Natural killer cell (primary cell): Measurements from ENCODE around the gene DGKB. TPM values are rescaled to one million over a fixed set of nuclear protein-coding genes. Genes with fewer than 3 reads are reported as not detected.

Source experiments
- ATAC-seq, 3 donors: fragments of 150-1000 bp in 2 of 3; fragments of 200-7000 bp in 1 of 3; cut with Tn5 transposase; 1 replicate in 1 of 3; 2 replicates in 2 of 3; pipeline ENCODE4 v1.10.0; 2021; ENCODE audit warnings: mild to moderate bottlenecking in 2 of 3, moderate library complexity in 2 of 3
- DNase-seq, 2 donors: peaks; one replicate each; pipeline versions ENCODE4 v3.0.0 to v3.0.0-alpha.2; 2013 to 2021; ENCODE audit warnings: mixed read lengths in 1 of 2
- H3K27ac ChIP-seq: one replicate; pipeline ENCODE4 v1.5.1; 2013; ENCODE audit warnings: mild to moderate bottlenecking, low read length
- H3K27me3 ChIP-seq: one replicate; pipeline ENCODE4 v1.6.1; 2013; ENCODE audit warnings: low read length; ENCODE audit not compliant: control insufficient read depth, insufficient read depth
- H3K36me3 ChIP-seq: one replicate; pipeline ENCODE4 v1.6.1; 2013; ENCODE audit warnings: low read length; ENCODE audit not compliant: control insufficient read depth, insufficient read depth
- H3K4me1 ChIP-seq: one replicate; pipeline ENCODE4 v1.6.1; 2013; ENCODE audit warnings: low read length; ENCODE audit not compliant: control insufficient read depth, insufficient read depth
- H3K4me3 ChIP-seq: one replicate; pipeline ENCODE4 v1.5.1; 2013; ENCODE audit warnings: low read length
- H3K9me3 ChIP-seq: one replicate; pipeline ENCODE4 v1.6.1; 2013; ENCODE audit warnings: low read length; ENCODE audit not compliant: control insufficient read depth, insufficient read depth
- H3K27ac Mint-ChIP-seq, 2 donors: one replicate each; pipeline ENCODE4 v1.8.0; 2022; ENCODE audit warnings: mild to moderate bottlenecking in 2 of 2, mixed read lengths in 2 of 2, moderate library complexity in 1 of 2
- H3K27me3 Mint-ChIP-seq, 2 donors: one replicate each; pipeline ENCODE4 v1.8.0; 2022; ENCODE audit warnings: low read depth in 2 of 2, mixed read lengths in 2 of 2
- H3K36me3 Mint-ChIP-seq: one replicate; pipeline ENCODE4 v1.8.0; 2022; ENCODE audit warnings: mixed read lengths
- H3K4me1 Mint-ChIP-seq, 2 donors: one replicate each; pipeline ENCODE4 v1.8.0; 2022; ENCODE audit warnings: mixed read lengths in 2 of 2
- H3K4me3 Mint-ChIP-seq: one replicate; pipeline ENCODE4 v1.8.0; 2022; ENCODE audit warnings: mild to moderate bottlenecking, moderate library complexity, mixed read lengths
- H3K9me3 Mint-ChIP-seq, 2 donors: one replicate each; pipeline ENCODE4 v1.8.0; 2022; ENCODE audit warnings: mixed read lengths in 2 of 2
- CTCF ChIP-seq: fragments of 200-600 bp; IDR thresholded peaks from one replicate; pipeline ENCODE4 v1.8.0; 2022; ENCODE audit warnings: antibody characterized with exemption
- WGBS: methylation state at CpG from one replicate; pipeline ENCODE4 v1.1.7; 2013; ENCODE audit warnings: missing lambda C conversion rate; ENCODE audit not compliant: insufficient coverage; 5-methylcytosine and 5-hydroxymethylcytosine counted together
- intact Hi-C: fragments of 100-400 bp; cut with micrococcal nuclease; formaldehyde crosslinking; loops from one replicate; pipeline ENCODE4 v1.14.2; 2022
- total RNA-seq, 4 donors: library from RNA; stranded (reverse); fragments of 120-200 nt in 1 of 4; gene quantifications; one replicate each; pipeline versions ENCODE4 v1.2.3 to v1.2.4, GENCODE V29; 2013 to 2022

Gene DGKB
- total RNA-seq, 3 donors from 2014 or later (not counting 1 experiment from before 2014, with no cell fraction given): not detected

- TF ChIP-seq CTCF: no peak
- H3K27ac Mint-ChIP-seq: no peak overlapping the region
- H3K9me3 ChIP-seq: no peaks in the 10 kb centered on the region
- H3K4me3 Mint-ChIP-seq: no peak overlapping the region
- ATAC-seq (no peak), DNase-seq (no peak)
- H3K27ac ChIP-seq: no peak overlapping the region
- no peaks in the 10 kb centered on the region for H3K27me3 Mint-ChIP-seq
- no peak overlapping the region for H3K4me3 ChIP-seq
- intact Hi-C loops: no loop called here
- no peaks in the 10 kb centered on the region for H3K36me3 ChIP-seq
- no peaks in the 10 kb centered on the region for H3K4me1 Mint-ChIP-seq
- no peaks in the 10 kb centered on the region for H3K4me1 ChIP-seq
- peaks cover 21 to 23% of the 10 kb centered on the region in 2 donors for H3K9me3 Mint-ChIP-seq
- no peaks in the 10 kb centered on the region for H3K27me3 ChIP-seq
- peaks cover 22% of the 10 kb centered on the region for H3K36me3 Mint-ChIP-seq
These were observed 8.5 kb upstream of the DGKB start for GRCh38 chr7:14911077-14911476.

DNA sequence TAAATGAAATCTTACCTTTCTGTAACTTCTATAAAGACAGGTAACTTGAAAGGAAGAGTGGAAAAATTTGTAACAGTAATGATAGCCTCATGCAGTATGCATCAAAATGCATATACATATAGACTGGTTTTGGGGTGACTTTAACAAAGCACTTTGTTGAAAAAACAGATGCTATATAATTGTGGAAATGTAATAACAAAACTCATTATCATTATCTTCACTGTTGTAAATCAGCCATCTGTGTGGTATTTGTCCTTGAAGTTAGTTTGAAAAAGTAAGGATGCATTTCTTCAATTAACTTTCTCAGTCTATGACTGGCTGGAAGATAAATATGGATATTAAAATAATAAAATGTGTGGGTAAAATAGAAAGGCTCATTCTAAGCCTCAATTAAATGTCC, 6.1 kb upstream of the DGKB start:
- Mint-ChIP-seq H3K27ac (no peak overlapping the region), H3K4me3 (no peak overlapping the region), H3K36me3 (peaks cover 9% of the 10 kb centered on the region), H3K9me3 (peaks cover 8 to 13% of the 10 kb centered on the region in 2 donors), H3K4me1 (no peaks in the 10 kb centered on the region), H3K27me3 (no peaks in the 10 kb centered on the region)
- no peaks in the 10 kb centered on the region for H3K27me3 ChIP-seq
- H3K36me3 ChIP-seq: no peaks in the 10 kb centered on the region
- no peak overlapping the region for H3K4me3 ChIP-seq
- no peaks in the 10 kb centered on the region for H3K9me3 ChIP-seq
- H3K4me1 ChIP-seq: no peaks in the 10 kb centered on the region
- H3K27ac ChIP-seq: no peak overlapping the region
- no peak for TF ChIP-seq CTCF
- ATAC-seq (no peak), DNase-seq (no peak)
- intact Hi-C loops: no loop called here

GRCh38 chr7:14905764-14906163, 3.2 kb upstream of the DGKB start:
- TF ChIP-seq CTCF: no peak
- Mint-ChIP-seq H3K36me3 (no peaks in the 10 kb centered on the region), H3K4me1 (no peaks in the 10 kb centered on the region)

GRCh38 chr7:14900051-14900450, 2.5 kb downstream of the DGKB start:
- H3K9me3 ChIP-seq: no peaks in the 10 kb centered on the region
- H3K27me3 ChIP-seq: no peaks in the 10 kb centered on the region
- intact Hi-C loops: no loop called here
- no peak overlapping the region for H3K4me3 Mint-ChIP-seq
- ATAC-seq (no peak), DNase-seq (no peak)
- H3K27ac ChIP-seq: no peak overlapping the region
- no peaks in the 10 kb centered on the region for H3K4me1 ChIP-seq
- WGBS: 88% methylated on average over 4 of the region's 4 CpGs
- no peaks in the 10 kb centered on the region for H3K4me1 Mint-ChIP-seq
- H3K36me3 ChIP-seq: no peaks in the 10 kb centered on the region
- no peak for TF ChIP-seq CTCF
- peaks cover 7 to 12% of the 10 kb centered on the region in 2 donors for H3K9me3 Mint-ChIP-seq
- H3K4me3 ChIP-seq: no peak overlapping the region
- no peaks in the 10 kb centered on the region for H3K36me3 Mint-ChIP-seq
- H3K27ac Mint-ChIP-seq: no peak overlapping the region
- no peaks in the 10 kb centered on the region for H3K27me3 Mint-ChIP-seq

More at GRCh38 chr7:14905764-14906163, 3.2 kb upstream of the DGKB start:
- Mint-ChIP-seq H3K4me3 (no peak overlapping the region), H3K27me3 (no peaks in the 10 kb centered on the region), H3K9me3 (peaks cover 4 to 5% of the 10 kb centered on the region in 2 donors), H3K27ac (no peak overlapping the region)
- no peak for DNase-seq
- no peak overlapping the region for H3K4me3 ChIP-seq
- 69% methylated on average over 4 of the region's 4 CpGs for WGBS
- no peaks in the 10 kb centered on the region for H3K9me3 ChIP-seq
- ATAC-seq: no peak
- intact Hi-C loops: no loop called here
- H3K27ac ChIP-seq: no peak overlapping the region
- no peaks in the 10 kb centered on the region for H3K36me3 ChIP-seq
- no peaks in the 10 kb centered on the region for H3K4me1 ChIP-seq
- H3K27me3 ChIP-seq: no peaks in the 10 kb centered on the region
